Measurements from ENCODE around the gene DPPA2.

Gene DPPA2

DNA sequence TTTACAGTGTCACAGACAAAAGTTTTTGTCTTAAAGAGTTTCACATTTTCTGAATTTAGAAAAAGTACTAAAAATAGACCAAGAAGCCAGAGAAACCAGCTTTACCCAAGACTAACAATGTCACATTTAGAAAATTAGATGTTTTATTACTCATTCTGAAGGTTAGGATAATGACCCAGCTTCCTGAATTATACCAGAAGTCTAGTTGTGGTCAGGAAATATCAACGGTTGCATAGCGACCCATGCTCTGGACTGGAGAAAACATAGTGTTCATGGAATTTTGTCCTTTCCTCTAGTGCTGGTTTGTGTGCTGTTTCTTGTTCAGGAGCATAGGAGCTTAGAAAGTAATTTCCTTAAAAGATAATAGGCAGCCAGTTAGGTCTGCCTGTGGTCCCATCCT, 59.0 kb downstream of the DPPA2 start:
- H3K9me3 ChIP-seq (ENCODE audit: control insufficient read depth, low read length): no peaks in the 10 kb centered on the region
- 86 to 100% methylated on average over 2 of the region's 2 CpGs for WGBS, 2 experiments (ENCODE audit: insufficient coverage in 2 of 2)
- H3K36me3 ChIP-seq (ENCODE audit: control insufficient read depth, insufficient read depth, low read length): no peaks in the 10 kb centered on the region

GRCh38 chr3:109254770-109255169, 61.5 kb downstream of the DPPA2 start:
- Histone ChIP-seq H3K36me3 (ENCODE audit: control insufficient read depth, insufficient read depth, low read length) (no peaks in the 10 kb centered on the region), H3K9me3 (ENCODE audit: control insufficient read depth, low read length) (no peaks in the 10 kb centered on the region), H3K4me1 (ENCODE audit: control insufficient read depth, insufficient read depth, low read length, poor library complexity, severe bottlenecking) (no peaks in the 10 kb centered on the region), H3K4me3 (ENCODE audit: extremely low read depth, insufficient read depth, low read length, poor library complexity, severe bottlenecking) (no peak overlapping the region), H3K27ac (ENCODE audit: low read depth, low read length, severe bottlenecking) (no peak overlapping the region)
- 80 to 100% methylated on average over 1 to 3 of the region's 5 CpGs for WGBS, 2 experiments (ENCODE audit: insufficient coverage in 2 of 2)

More for the DNA sequence above, 59.0 kb downstream of the DPPA2 start:
- H3K4me1 ChIP-seq (ENCODE audit: control insufficient read depth, insufficient read depth, low read length, poor library complexity, severe bottlenecking): no peaks in the 10 kb centered on the region
- peak overlapping the region; percentile 70 for H3K27ac ChIP-seq (ENCODE audit: low read depth, low read length, severe bottlenecking)
- no peak overlapping the region for H3K4me3 ChIP-seq (ENCODE audit: extremely low read depth, insufficient read depth, low read length, poor library complexity, severe bottlenecking)

DNA sequence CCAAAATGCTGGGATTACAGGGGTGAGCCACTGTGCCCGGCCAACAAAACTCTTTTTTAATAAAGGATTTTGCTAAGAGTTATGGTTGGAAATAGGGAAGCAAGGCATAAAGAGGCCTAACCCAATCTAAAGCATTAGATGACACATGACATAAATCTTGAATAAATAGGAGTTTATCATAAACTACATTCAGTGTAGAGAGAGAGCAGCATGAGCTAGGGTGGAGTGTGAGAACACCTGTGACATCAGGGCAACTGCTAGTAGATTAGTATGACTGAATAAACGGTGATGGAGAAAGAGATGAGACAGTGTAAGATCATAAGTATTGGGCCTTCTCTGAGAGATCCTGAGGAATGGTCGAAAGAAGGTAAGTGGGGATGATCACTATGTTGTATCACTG, 63.7 kb downstream of the DPPA2 start:
- 85 to 100% methylated on average over 2 to 3 of the region's 3 CpGs for WGBS, 2 experiments (ENCODE audit: insufficient coverage in 2 of 2)
- no peak overlapping the region for H3K4me3 ChIP-seq (ENCODE audit: extremely low read depth, insufficient read depth, low read length, poor library complexity, severe bottlenecking)
- no peaks in the 10 kb centered on the region for H3K4me1 ChIP-seq (ENCODE audit: control insufficient read depth, insufficient read depth, low read length, poor library complexity, severe bottlenecking)
- no peaks in the 10 kb centered on the region for H3K36me3 ChIP-seq (ENCODE audit: control insufficient read depth, insufficient read depth, low read length)
- H3K9me3 ChIP-seq (ENCODE audit: control insufficient read depth, low read length): no peaks in the 10 kb centered on the region
- no peak overlapping the region for H3K27ac ChIP-seq (ENCODE audit: low read depth, low read length, severe bottlenecking)

Measured in mesodermal cell (in vitro differentiated cells).